ENCODE results near the gene ABHD8. TPM values are rescaled to one million over a fixed set of nuclear protein-coding genes. Genes with fewer than 3 reads are reported as not detected.

Gene ABHD8
- total and polyA plus RNA-seq, 8 donors = 4.9 to 28.1 (median 10.9) TPM

DNA sequence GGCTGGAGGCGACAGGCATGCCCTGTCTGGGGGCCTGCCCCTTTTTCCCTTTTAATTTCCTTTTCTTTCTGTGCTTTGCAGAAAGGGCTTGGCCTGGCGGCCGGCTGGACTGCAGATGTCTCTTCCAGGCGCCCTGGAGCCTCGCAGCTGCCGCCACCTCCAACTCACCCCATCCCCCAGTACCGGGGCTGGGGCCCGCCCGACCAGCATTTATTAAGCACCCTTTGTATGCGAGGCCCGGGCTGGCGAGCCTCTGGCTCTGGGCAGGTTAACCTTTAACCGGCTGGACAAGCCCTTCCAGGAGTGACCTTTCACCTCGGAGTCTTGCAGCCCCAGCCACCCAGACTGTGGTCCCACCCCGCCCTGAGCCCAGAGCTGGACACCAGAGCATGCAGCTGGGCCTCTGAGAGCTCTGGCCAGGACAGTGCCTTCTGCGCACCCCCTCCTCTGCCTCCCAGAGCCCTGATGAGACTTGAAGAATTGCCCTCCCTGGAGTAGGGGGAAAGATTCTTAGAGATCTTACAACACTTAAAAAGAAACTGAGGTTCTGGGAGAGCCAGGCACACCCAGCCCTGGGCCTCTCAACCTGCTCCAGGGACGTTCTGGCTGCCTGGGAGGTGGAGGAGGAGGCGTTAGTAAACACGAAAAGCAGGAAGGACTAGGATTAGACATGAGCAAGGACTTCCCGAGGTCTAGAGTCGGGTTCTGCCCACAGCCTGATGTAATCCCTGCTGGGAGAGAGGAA lies 56.4 kb downstream of the ABHD8 start:
- whole genome bisulfite sequencing, 5 donors = 11 to 20% (median 13%) methylated on average over 20 to 21 of the region's 21 CpGs
- Histone ChIP-seq H3K4me1 (peaks cover 42 to 67% (median 53%) of the 10 kb centered on the region in 4 donors), H3K4me3 (peak overlapping the region; percentile 54 to 95 (median 86)), H3K36me3 (no peaks in the 10 kb centered on the region), H3K27ac (peak overlapping the region; percentile 86 to 95 (median 87)), H3K9me3 (no peaks in the 10 kb centered on the region), H3K27me3 (no peaks in the 10 kb centered on the region)
- TF ChIP-seq POLR2A (IDR thresholded peaks at IDR 0.05) (no peak), EP300 (IDR thresholded peaks at IDR 0.05) (no peak), POLR2AphosphoS5 (IDR thresholded peaks at IDR 0.05) (no peak)
- TF ChIP-seq, protein P1, sequence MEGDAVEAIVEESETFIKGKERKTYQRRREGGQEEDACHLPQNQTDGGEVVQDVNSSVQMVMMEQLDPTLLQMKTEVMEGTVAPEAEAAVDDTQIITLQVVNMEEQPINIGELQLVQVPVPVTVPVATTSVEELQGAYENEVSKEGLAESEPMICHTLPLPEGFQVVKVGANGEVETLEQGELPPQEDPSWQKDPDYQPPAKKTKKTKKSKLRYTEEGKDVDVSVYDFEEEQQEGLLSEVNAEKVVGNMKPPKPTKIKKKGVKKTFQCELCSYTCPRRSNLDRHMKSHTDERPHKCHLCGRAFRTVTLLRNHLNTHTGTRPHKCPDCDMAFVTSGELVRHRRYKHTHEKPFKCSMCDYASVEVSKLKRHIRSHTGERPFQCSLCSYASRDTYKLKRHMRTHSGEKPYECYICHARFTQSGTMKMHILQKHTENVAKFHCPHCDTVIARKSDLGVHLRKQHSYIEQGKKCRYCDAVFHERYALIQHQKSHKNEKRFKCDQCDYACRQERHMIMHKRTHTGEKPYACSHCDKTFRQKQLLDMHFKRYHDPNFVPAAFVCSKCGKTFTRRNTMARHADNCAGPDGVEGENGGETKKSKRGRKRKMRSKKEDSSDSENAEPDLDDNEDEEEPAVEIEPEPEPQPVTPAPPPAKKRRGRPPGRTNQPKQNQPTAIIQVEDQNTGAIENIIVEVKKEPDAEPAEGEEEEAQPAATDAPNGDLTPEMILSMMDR (IDR thresholded peaks at IDR 0.05) = no peak
- intact Hi-C loops (cut with DNase I; ENCODE audit: low total_unique reads) = no loop called here
- DNase-seq = peak in 1 of 2 donors; percentile 61

DNA sequence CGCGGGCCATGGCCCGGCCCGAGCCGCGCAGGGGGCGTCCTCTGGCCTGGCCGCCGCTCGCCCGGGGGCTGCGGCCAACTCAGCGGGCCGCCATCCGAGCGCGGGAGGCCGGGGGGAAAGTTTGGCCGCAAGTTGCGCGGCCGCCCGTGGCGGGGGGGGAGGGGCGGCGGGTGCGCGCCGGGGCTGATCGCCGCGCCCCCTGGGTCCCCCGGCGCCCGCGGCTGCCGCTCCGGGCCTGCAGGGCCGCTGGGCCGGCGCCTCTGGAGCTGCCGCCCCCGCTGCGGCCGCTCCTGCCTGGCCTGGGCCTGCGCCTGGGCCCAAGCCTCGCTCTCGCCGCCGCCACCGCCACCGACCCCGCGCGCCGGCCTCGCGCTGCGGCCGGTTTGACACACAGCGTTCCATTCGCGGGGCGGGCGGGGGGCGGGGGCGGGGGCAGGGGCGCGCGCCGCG lies 57.7 kb downstream of the ABHD8 start, which contains the start of gene NR2F6:
Gene NR2F6, minus strand, starts transcription at position 385 of the 450 bp plus-strand sequence. CDS start 699 bp downstream, outside the sequence.
- peak within 1 kb of the TSS; percentile 87 to 95 (median 87) for H3K27ac ChIP-seq

DNA sequence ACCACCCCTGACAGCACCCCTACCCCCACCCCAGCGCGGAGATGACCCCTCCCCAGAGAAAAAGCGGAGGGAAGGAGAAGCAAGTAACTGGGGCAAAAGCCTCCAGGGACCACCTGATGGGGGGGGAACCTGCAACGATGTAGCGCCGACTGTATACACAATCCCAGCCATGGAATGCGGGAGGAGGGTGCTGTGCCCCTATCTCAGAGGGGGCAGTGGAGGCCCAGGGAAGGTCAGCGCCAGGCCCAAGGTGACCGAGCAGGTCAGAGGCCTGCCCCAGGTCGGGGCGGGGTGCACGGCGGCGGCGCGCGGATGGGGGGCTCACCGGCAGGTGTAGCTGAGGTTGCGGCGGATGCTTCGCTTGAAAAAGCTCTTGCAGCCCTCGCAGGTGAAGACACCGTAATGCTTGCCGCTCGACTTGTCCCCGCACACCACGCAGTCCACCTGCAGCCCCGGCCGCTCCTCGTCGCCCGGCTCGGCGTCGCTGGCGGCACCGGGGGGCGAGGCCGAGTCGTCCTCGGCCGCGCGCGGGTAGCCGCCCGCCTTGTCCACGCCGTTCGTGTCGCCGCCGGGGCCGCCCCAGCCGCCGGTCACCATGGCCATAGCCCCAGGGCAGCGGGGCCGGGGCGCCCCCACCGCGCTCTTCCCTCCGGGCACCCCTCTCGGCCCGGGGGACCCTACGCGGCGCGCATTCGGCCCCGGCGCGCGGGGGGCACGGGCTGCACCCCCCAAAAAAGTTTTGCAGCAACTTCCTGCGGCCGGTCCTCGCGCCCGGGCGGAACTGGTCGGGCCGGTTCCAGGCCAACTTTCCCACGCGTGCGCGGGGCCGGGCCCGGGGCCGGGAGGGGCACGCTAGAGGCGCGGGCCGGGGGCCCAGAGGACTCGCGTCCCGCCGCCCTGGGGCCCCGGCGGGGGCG lies 58.3 kb downstream of the ABHD8 start:
- peak; percentile 64 to 77 for DNase-seq
- H3K4me3 ChIP-seq = peak overlapping the region; percentile 85 to 97 (median 90)
- H3K4me1 ChIP-seq = peaks cover 61 to 85% (median 72%) of the 10 kb centered on the region in 4 donors
- H3K27ac ChIP-seq = peak overlapping the region; percentile 83 to 95 (median 87)
- intact Hi-C loops (cut with DNase I; ENCODE audit: low total_unique reads) = no loop called here
- no peaks in the 10 kb centered on the region for H3K27me3 ChIP-seq
- H3K36me3 ChIP-seq = peaks cover 0 to 9% (median 6%) of the 10 kb centered on the region in 4 donors
- TF ChIP-seq POLR2A (IDR thresholded peaks at IDR 0.05) = no peak
- no peak for TF ChIP-seq EP300 (IDR thresholded peaks at IDR 0.05)
- no peak for TF ChIP-seq POLR2AphosphoS5 (IDR thresholded peaks at IDR 0.05)
- TF ChIP-seq, protein P1 (IDR thresholded peaks at IDR 0.05) = no peak
- H3K9me3 ChIP-seq = no peaks in the 10 kb centered on the region
- 1 to 2% (median 1%) methylated on average over 65 to 99 of the region's 100 CpGs for WGBS, 5 donors

More for the DNA sequence above, 57.7 kb downstream of the ABHD8 start, which contains the start of gene NR2F6:
- peaks cover 54 to 80% (median 65%) of the 10 kb centered on the region in 4 donors for H3K4me1 ChIP-seq
- no peaks in the 10 kb centered on the region for H3K27me3 ChIP-seq
- TF ChIP-seq POLR2A (IDR thresholded peaks at IDR 0.05) (no peak), POLR2AphosphoS5 (IDR thresholded peaks at IDR 0.05) (peak in 2 of 3 donors; percentile 76 to 79)
- no peak for DNase-seq
- 0 to 2% (median 0%) methylated on average over 9 to 62 of the region's 72 CpGs; no CpG with 5 or more reads in 1 of the 5 donors for WGBS, 5 donors
- H3K9me3 ChIP-seq = no peaks in the 10 kb centered on the region
- intact Hi-C loops (cut with DNase I; ENCODE audit: low total_unique reads) = no loop called here
- H3K36me3 ChIP-seq = peaks cover 0 to 3% (median 2%) of the 10 kb centered on the region in 4 donors
- H3K4me3 ChIP-seq = peak within 1 kb of the TSS; percentile 85 to 97 (median 90)

GRCh38 chr19:17243830-17244617 lies 59.2 kb downstream of the ABHD8 start:
- H3K4me1 ChIP-seq = peaks cover 67 to 85% (median 80%) of the 10 kb centered on the region in 4 donors
- no peaks in the 10 kb centered on the region for H3K9me3 ChIP-seq
- WGBS, 5 donors = 11 to 14% (median 13%) methylated on average over 16 to 52 of the region's 52 CpGs
- DNase-seq = peak; percentile 60 to 72
- no peaks in the 10 kb centered on the region for H3K27me3 ChIP-seq
- H3K36me3 ChIP-seq = peaks cover 0 to 9% (median 7%) of the 10 kb centered on the region in 4 donors
- H3K27ac ChIP-seq = peak overlapping the region; percentile 83 to 95 (median 87)
- intact Hi-C loops (cut with DNase I; ENCODE audit: low total_unique reads) = no loop called here
- peak overlapping the region; percentile 85 to 97 (median 90) for H3K4me3 ChIP-seq
- TF ChIP-seq POLR2A (IDR thresholded peaks at IDR 0.05) = no peak
- TF ChIP-seq POLR2AphosphoS5 (IDR thresholded peaks at IDR 0.05) = no peak
- TF ChIP-seq EP300 (IDR thresholded peaks at IDR 0.05) = no peak
- TF ChIP-seq, protein P1 (IDR thresholded peaks at IDR 0.05) = no peak
